Measurements from ENCODE around the gene ATXN1.

ATXN1 gene

DNA sequence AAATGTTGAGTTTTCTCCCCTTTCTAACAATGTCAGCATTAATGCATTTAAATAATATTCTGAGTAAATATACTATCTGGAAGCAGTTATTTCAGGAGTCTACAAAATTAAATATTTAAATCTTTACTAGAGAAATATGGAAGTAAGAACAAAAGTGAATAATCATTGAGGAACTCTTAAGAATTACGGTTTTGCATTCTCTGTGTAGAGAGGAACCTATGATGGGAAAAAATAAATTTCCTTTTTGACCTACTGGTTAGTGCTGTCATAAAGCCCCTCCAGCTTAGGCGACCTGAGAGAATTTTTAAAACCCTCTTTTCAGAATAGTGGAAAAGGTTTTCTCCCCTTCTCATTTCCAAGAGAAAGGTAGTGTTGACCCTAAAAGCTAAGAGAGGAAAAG is 64.8 kb downstream of the ATXN1 start:
- no peak for FAIRE-seq

DNA sequence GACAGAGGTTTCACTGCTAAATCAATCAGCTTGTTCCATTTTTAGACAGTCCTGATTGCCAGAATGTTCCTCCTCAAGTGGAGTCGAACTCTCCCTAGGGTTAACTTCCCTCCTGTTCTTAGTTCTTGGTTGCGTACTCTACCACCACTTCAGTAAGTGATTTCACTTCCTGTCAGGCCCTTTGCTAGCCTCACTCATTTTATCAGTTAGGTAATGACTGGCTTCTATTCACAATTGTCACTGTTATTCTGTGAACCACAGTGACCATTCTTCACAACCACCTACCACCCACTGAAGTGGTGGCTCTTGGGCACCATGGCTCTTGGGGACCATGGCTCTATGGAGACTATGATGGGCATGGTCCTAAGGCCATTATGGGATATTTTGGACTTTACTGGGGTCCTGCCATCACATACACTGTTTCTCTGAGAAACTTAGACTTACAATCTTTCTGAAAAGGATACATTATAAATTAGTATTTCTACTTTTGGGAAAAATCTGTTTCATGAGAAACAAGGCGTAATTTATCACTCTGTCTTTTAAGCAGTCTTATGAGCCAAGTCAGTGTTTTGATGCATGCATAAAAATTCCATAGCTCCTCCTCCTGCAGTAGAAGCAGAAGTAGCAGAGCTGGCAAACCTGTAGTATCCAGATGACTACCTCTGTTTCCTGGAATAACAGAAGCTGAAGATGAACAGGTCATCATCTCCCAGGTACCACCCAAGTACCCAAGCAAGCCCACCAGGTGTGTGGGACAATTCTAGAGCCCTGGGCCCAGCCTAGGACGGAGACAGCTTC is 66.3 kb downstream of the ATXN1 start:
- FAIRE-seq, result no peak

DNA sequence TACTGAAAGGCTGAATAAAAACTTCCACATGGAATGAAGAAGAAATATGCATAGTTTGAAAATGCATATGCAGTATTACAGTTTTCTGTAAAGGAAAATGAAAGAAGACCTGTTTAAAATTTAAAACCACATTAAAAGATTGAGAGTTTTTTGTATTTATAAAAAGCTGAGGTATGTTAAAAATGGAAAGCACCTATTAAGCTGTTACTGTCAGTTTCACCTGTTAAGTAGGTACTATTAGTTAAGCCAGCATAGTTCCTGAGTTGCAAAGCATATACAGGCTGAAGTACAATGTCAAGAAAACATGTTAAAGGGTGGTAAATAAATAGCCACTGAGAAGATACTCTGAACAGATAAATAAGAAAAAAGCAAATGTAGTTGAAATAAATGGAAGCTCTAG is 69.9 kb downstream of the ATXN1 start:
- FAIRE-seq, result no peak

GRCh38 chr6:16690608-16691142 is 70.6 kb downstream of the ATXN1 start:
- FAIRE-seq, result no peak

- no peak for FAIRE-seq
Observed at GRCh38 chr6:16689788-16690607, 71.3 kb downstream of the ATXN1 start.

- FAIRE-seq, result no peak
Observed at GRCh38 chr6:16688984-16689636, 72.2 kb downstream of the ATXN1 start.

GRCh38 chr6:16688436-16688835 is 72.8 kb downstream of the ATXN1 start:
- no peak for FAIRE-seq

- FAIRE-seq, result no peak
Observed at GRCh38 chr6:16687045-16687444, 74.2 kb downstream of the ATXN1 start.

DNA sequence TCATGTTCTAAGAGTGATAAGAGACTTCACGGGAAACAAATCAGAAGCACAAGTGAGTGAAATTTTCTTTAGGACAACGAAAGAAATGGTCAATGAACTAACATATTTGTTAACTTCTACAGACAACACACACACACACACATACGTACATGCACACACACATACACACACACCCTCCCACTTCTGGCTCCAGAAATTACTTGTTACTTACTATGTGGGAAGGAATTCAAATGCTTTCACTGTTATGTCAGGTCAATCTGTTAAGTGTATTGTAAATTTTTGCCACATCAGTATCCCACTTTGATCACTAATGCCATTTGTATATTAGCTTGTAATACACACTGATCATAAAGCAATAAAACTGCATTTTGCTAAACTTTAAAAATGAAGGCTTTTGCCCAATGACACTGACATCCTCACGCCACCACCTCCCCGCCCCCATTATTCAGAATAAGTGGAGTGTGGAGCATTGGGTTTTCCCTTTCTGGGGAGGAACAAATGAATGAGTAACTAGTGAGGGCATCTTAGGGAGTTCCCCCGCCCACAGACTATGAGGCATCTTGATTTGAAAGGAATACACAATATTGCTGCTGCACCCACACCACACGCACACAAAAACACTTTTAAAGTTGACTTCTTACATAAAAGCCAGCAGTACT is 76.2 kb downstream of the ATXN1 start:
- no peak for FAIRE-seq

- FAIRE-seq, result no peak
Observed at GRCh38 chr6:16684195-16684689, 77.0 kb downstream of the ATXN1 start.

DNA sequence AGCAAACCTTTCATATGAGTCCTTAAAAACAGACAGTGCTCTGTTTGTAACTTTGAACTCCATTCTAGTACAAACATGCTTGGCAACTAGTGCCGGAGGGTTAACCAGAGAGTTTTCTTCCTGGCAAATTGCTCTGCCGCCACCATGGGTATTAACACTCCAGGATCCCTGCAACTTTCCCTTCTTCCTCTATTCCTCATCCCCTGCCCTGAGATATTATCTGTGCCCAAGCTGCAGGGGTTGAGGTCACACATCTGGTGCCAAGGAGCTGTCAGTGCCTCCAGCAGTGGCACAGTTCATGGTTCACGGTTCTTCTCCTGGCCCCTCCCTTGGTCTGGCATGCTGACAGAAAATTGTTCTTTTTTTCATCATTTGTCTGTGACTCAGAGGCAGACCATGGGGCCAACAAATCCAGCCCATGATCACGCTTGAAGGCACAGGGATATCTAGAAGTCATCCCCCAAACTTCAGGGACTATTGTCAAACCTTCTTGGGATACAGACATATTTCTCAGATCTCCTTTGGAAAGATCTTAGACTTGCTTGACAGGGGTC is 77.5 kb downstream of the ATXN1 start:
- FAIRE-seq, result no peak

DNA sequence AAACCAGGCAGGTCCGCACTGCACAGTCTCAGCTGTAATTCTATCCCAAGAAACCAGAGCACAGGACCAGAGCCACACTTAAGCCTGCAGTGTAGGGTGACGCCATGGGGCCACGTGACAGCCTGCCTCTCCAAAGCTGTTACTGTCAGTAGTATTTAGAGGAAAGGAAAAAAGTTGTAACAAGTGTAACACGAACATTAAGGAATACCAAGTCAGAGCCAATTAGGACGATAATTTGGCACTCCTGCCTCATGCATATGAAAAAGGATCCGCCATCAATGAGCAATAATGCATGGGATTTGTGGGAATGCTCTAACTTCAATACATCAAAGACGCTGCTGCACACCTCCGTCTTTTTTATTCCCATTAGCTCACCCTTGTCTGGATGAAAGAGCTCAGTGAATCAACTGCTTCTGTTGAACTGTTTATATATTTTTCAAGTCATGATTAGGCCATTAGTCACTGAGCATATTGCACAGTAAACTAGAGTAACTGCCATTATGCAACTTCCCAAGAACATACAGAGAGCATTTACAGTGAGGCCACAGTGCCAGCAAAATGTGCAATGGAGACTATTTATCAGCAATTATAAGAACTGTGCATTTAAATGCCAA is 79.9 kb downstream of the ATXN1 start:
- FAIRE-seq, result no peak

GRCh38 chr6:16679050-16679449 is 82.2 kb downstream of the ATXN1 start:
- FAIRE-seq, result no peak

GRCh38 chr6:16677458-16677857 is 83.8 kb downstream of the ATXN1 start:
- no peak for FAIRE-seq

GRCh38 chr6:16676978-16677377 is 84.3 kb downstream of the ATXN1 start:
- no peak for FAIRE-seq

- no peak for FAIRE-seq
Observed at GRCh38 chr6:16676376-16676775, 84.9 kb downstream of the ATXN1 start.

GRCh38 chr6:16674801-16675392 is 86.4 kb downstream of the ATXN1 start:
- no peak for FAIRE-seq

- FAIRE-seq, result no peak
Observed at GRCh38 chr6:16673011-16673797, 88.1 kb downstream of the ATXN1 start.

DNA sequence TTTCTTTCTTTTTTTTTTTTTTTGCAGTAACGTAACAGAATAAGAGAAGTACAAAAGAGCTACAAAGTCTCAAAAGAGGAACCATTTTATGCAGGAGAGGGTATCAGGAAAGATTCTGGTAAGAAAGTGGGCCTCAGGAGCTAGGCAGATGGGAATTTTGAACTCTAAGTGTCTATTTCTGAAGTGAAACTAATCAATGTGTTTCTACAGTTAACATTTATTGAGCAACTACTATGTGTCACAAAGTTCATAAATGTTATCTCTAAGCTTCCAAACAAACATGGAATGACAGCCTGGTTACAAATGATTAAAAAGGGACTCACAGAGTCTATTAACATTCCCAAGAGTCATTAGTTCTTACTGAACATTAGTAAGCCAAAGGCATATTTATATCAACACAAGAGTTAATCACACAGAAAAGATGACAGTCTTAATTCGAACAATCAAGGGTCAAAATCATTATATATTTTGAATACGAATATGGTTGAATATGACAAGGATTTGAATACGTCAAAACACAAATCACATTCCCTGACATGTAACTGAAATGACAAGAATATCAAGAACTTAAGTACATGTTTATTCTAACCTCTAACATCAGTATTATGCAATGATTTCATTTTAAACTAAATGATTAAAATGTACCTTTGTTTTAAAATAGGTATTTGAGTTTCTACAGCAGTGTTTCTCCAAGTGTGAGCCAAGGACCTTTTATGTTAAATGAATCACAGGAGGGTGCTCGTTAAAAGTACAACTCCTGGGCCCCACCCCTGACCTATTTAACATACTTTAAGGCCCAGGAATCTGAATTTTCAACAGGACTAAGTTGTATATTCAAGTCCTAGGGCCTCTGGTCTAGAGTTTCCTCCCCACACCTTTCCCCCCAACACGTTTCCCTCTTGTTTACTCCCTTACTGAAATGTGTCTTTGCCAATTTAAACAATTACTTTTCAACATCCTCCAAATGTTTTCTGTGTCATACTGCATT is 89.7 kb downstream of the ATXN1 start:
- FAIRE-seq, result no peak

All from colon (tissue), 2 donors.